SK-N-SH treated with all-trans-retinoic acid at 6 μM for 48 hours (cell line): ENCODE measurements around the gene C3orf38.
A peak's percentile ranks its signal among the peaks of the same experiment; 100 is the strongest.

Source experiments
- ATAC-seq: fragments of 200-7000 bp; cut with Tn5 transposase; 3 replicates; pipeline ENCODE4 v1.9.1; 2020; ENCODE audit warnings: mild to moderate bottlenecking, moderate library complexity
- BACH2 ChIP-seq: fragments of 250-450 bp; sonication (Bioruptor Pico); IDR thresholded peaks from 2 replicates; pipeline ENCODE4 v1.9.0; 2021; ENCODE audit warnings: mild to moderate bottlenecking, borderline replicate concordance
- CSDC2 ChIP-seq: fragments of 250-450 bp; sonication (Bioruptor Pico); IDR thresholded peaks from 2 replicates; pipeline ENCODE4 v1.5.0; 2020; ENCODE audit warnings: mild to moderate bottlenecking, moderate library complexity
- GLIS3 ChIP-seq: fragments of 250-450 bp; sonication (Bioruptor Pico); IDR thresholded peaks from 2 replicates; pipeline ENCODE4 v1.5.0; 2020; ENCODE audit warnings: mild to moderate bottlenecking, moderate library complexity
- ISL1 ChIP-seq: fragments of 250-450 bp; sonication (Bioruptor Pico); IDR thresholded peaks from 2 replicates; pipeline ENCODE4 v2.1.2; 2022; ENCODE audit warnings: mild to moderate bottlenecking, moderate library complexity
- POU6F1 ChIP-seq: fragments of 250-450 bp; sonication (Bioruptor Pico); IDR thresholded peaks from 2 replicates; pipeline ENCODE4 v1.8.0; 2021; ENCODE audit warnings: low read depth, mild to moderate bottlenecking, moderate library complexity, borderline replicate concordance
- RARB ChIP-seq: fragments of 250-450 bp; sonication (Bioruptor Pico); IDR thresholded peaks from 2 replicates; pipeline ENCODE4 v1.8.0; 2021; ENCODE audit warnings: mild to moderate bottlenecking, moderate library complexity
- SNAI2 ChIP-seq: fragments of 250-450 bp; sonication (Bioruptor Pico); IDR thresholded peaks from 2 replicates; pipeline ENCODE4 v1.5.0; 2020; ENCODE audit warnings: mild to moderate bottlenecking, moderate library complexity
- TOX ChIP-seq: fragments of 250-450 bp; sonication (Bioruptor Pico); IDR thresholded peaks from 2 replicates; pipeline ENCODE4 v1.8.0; 2021; ENCODE audit warnings: mild to moderate bottlenecking, moderate library complexity, borderline replicate concordance
- TSHZ2 ChIP-seq: fragments of 250-450 bp; sonication (Bioruptor Pico); IDR thresholded peaks from 2 replicates; pipeline ENCODE4 v1.5.0; 2020; ENCODE audit warnings: mild to moderate bottlenecking, moderate library complexity
- ZC3H10 ChIP-seq: fragments of 250-450 bp; sonication (Bioruptor Pico); IDR thresholded peaks from 2 replicates; pipeline ENCODE4 v1.5.1; 2021; ENCODE audit warnings: mild to moderate bottlenecking, moderate library complexity
- ZFP30 ChIP-seq: fragments of 450-650 bp; formaldehyde crosslinking; IDR thresholded peaks from 2 replicates; pipeline ENCODE4 v1.5.0; 2022; ENCODE audit warnings: mild to moderate bottlenecking, moderate library complexity
- ZNF8 ChIP-seq: fragments of 450-650 bp; formaldehyde crosslinking; IDR thresholded peaks from 2 replicates; pipeline ENCODE4 v1.5.0; 2020; ENCODE audit warnings: mild to moderate bottlenecking, moderate library complexity

Gene C3orf38

GRCh38 chr3:88195951-88196434 is 46.2 kb downstream of the C3orf38 start:
- TF ChIP-seq ZC3H10 (CRISPR knock-in tag) (no peak), ZNF8 (CRISPR knock-in tag) (no peak), CSDC2 (no peak), TOX (no peak), GLIS3 (no peak), RARB (CRISPR knock-in tag) (no peak), TSHZ2 (CRISPR knock-in tag) (no peak), BACH2 (CRISPR knock-in tag) (no peak), ISL1 (CRISPR knock-in tag) (no peak), SNAI2 (no peak)
- ATAC-seq, result no peak

GRCh38 chr3:88198121-88198520 is 48.4 kb downstream of the C3orf38 start:
- no peak for TF ChIP-seq POU6F1
- TF ChIP-seq, all 23 proteins: peak for 0
- ATAC-seq, result no peak

- no peak for TF ChIP-seq ZFP30
- TF ChIP-seq, all 23 proteins: peak for 0
- peak; percentile 99 for ATAC-seq
These were observed 53.9 kb downstream of the C3orf38 start for GRCh38 chr3:88203642-88204055.
